ENCODE measurements around the gene NSD2. TPM values are rescaled to one million over a fixed set of nuclear protein-coding genes. Genes with fewer than 3 reads are reported as not detected.

NSD2 gene
- total and polyA plus RNA-seq, 9 of the 15 experiments (the other 6 are each of a cell fraction or from before 2014, with no cell fraction given): 6.4 to 126 (median 58.8) TPM

DNA sequence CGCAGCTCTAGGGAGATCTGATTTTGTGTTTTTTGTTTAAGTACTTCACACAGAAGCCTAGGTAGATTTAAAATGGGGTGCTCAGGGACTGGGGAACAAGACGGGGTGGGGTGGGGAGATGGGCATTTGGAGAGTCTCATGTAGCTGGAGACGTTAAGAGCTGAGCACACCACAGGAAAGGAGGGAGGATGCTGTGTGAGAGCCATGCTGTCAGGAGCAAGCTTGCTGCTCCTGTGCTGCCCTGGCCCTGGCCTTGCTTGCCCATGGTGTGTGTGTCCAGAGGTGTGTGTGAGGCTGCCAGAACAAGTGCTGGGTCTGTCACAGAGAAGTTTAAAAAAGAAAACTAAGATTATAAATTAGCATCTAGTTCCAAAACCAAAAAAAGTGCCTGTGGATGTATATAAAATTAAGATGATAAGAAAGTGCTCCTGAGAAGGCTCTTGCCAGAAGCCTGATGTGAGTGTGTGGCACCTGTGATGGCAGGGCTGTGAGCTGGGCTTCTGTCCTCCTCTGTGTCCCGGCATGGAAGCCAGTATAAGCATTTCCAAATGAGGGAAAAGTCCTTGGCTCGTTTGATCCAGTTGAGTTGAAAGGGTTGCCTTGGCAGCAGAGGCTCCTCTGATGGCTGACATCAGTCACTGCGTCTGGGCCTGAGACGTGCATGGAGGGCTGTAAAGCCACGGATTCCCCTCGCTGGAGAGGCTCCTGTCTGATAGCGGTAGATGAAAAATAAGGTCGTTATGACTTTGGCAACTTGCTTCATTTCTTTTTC, 74.1 kb downstream of the NSD2 start:
- POLR2A ChIA-PET: interaction anchor here (1.0 to 1.6 kb wide), 4 partner anchors 9 to 14 kb away, joined by 3 to 4 read pairs (median 3); no protein-coding TSS in a partner anchor
- 80% methylated on average over 10 of the region's 11 CpGs for WGBS (ENCODE audit: insufficient coverage, low coverage, missing lambda C conversion rate)
- in situ Hi-C loops (cut with MboI) (no loop called here), intact Hi-C loops (cut with micrococcal nuclease) (no loop called here)
- DNase-seq (ENCODE audit: extremely low read depth in 1 of 4, low spot score in 3 of 4) (no peak), FAIRE-seq (no peak), ATAC-seq (no peak)
- Histone ChIP-seq H3K9ac (ENCODE audit: insufficient read depth in 1 of 2, low read depth in 2 of 2, low read length in 2 of 2) (no peak overlapping the region), H3K4me2 (ENCODE audit: insufficient read depth, low read length) (no peak overlapping the region), H3K27ac (ENCODE audit: extremely low read depth, low read depth, low read length) (no peak overlapping the region), H3K27me3 (ENCODE audit: control insufficient read depth in 2 of 2, insufficient read depth in 2 of 2, low read length in 2 of 2) (no peaks in the 10 kb centered on the region), H3K9me3 (replicated peaks; ENCODE audit: control insufficient read depth, insufficient read depth, low read depth, low read length) (no peaks in the 10 kb centered on the region), H3K36me3 (ENCODE audit: control insufficient read depth, insufficient read depth, low read length) (peaks cover 87% of the 10 kb centered on the region), H3K4me1 (replicated peaks in 1 of 2; ENCODE audit: control insufficient read depth in 2 of 2, insufficient read depth in 2 of 2, low read length in 2 of 2) (no peaks in the 10 kb centered on the region), H3K4me3 (no peak overlapping the region), H4K20me1 (replicated peaks; ENCODE audit: control insufficient read depth, insufficient read depth, low read length) (peaks cover 4% of the 10 kb centered on the region; the same call in 1 of the 2 replicates), H3K9me1 (ENCODE audit: control insufficient read depth, insufficient read depth, low read length) (no peaks in the 10 kb centered on the region), H2AFZ (ENCODE audit: low read depth, low read length) (no peak overlapping the region), H3K79me2 (ENCODE audit: control insufficient read depth, insufficient read depth, low read length) (no peaks in the 10 kb centered on the region; the same call in 2 of the 3 replicates)
- no TSS peak for BruUV-seq (replicated peaks)
- CTCF ChIA-PET (ENCODE audit: low intra/inter-chr PET ratio): no interaction called here
- TF ChIP-seq MTF1 (CRISPR knock-in tag; IDR thresholded peaks at IDR 0.05; ENCODE audit: borderline replicate concordance): no peak
- TF ChIP-seq, protein P1, sequence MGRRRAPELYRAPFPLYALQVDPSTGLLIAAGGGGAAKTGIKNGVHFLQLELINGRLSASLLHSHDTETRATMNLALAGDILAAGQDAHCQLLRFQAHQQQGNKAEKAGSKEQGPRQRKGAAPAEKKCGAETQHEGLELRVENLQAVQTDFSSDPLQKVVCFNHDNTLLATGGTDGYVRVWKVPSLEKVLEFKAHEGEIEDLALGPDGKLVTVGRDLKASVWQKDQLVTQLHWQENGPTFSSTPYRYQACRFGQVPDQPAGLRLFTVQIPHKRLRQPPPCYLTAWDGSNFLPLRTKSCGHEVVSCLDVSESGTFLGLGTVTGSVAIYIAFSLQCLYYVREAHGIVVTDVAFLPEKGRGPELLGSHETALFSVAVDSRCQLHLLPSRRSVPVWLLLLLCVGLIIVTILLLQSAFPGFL (CRISPR knock-in tag; IDR thresholded peaks at IDR 0.05): no peak
- TF ChIP-seq NCOA6 (IDR thresholded peaks at IDR 0.05): no peak
- no peak for TF ChIP-seq WHSC1 (IDR thresholded peaks at IDR 0.05; ENCODE audit: low read length)
- no peak for TF ChIP-seq EP300 (IDR thresholded peaks at IDR 0.05; ENCODE audit: low read length)
- TF ChIP-seq PHB2 (IDR thresholded peaks at IDR 0.05; ENCODE audit: low read depth): no peak
- no peak for TF ChIP-seq RBFOX2 (IDR thresholded peaks at IDR 0.05; ENCODE audit: low read depth, low read length)
- no peak for TF ChIP-seq ARID3A (IDR thresholded peaks at IDR 0.05; ENCODE audit: borderline replicate concordance, low read depth, low read length)
- no peak for TF ChIP-seq EP400 (IDR thresholded peaks at IDR 0.05)
- no peak for TF ChIP-seq ZNF324 (CRISPR knock-in tag; IDR thresholded peaks at IDR 0.05)
- no peak for TF ChIP-seq CSDE1 (IDR thresholded peaks at IDR 0.05)
- no peak for TF ChIP-seq RAD51 (IDR thresholded peaks at IDR 0.05; ENCODE audit: borderline replicate concordance, low read depth)
- TF ChIP-seq NCOA2 (IDR thresholded peaks at IDR 0.05; ENCODE audit: partially characterized antibody in 2 of 2): no peak
- TF ChIP-seq GTF2E2 (tag; IDR thresholded peaks at IDR 0.05): no peak

Measured in K562 (cell line).